HG03175 (cell line): ENCODE results near the gene CASP5.
"Not testable (repeated sequence)": the region's sequence is repeated elsewhere in the genome, so short reads cannot be mapped to it uniquely, and the experiment has no call there.

ENCODE experiments used
- ATAC-seq: cut with Tn5 transposase; IDR thresholded peaks from one replicate; pipeline ENCODE4 v1.9.1; 2021; ENCODE audit warnings: mild to moderate bottlenecking, moderate library complexity; ENCODE audit not compliant: unreplicated experiment

Gene CASP5

GRCh38 chr11:105034388-105034787 is 11.4 kb upstream of the CASP5 start:
- ATAC-seq = not testable (repeated sequence)

GRCh38 chr11:105033781-105034180 is 10.8 kb upstream of the CASP5 start:
- ATAC-seq = no peak

DNA sequence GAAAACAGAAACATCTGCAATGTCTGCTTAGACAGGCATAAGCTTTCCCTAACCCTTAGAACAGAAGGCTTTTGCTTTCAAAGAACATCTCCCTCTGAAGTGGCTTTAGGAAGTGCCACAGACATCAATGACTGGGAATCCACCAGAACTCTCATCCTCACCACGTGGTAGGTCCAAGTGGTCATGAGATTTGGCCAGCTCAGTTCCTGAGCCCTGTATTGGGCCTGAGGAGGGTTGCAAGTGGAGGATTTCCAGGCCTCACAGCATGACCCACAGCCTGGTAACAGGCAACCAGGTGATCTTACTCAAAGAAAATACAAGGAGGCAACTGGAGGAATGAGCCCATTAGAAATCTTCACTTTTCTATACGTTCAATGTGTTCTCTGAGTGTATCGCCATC is 10.4 kb upstream of the CASP5 start:
- no peak for ATAC-seq

GRCh38 chr11:105032495-105032894 is 9.5 kb upstream of the CASP5 start:
- ATAC-seq = no peak

DNA sequence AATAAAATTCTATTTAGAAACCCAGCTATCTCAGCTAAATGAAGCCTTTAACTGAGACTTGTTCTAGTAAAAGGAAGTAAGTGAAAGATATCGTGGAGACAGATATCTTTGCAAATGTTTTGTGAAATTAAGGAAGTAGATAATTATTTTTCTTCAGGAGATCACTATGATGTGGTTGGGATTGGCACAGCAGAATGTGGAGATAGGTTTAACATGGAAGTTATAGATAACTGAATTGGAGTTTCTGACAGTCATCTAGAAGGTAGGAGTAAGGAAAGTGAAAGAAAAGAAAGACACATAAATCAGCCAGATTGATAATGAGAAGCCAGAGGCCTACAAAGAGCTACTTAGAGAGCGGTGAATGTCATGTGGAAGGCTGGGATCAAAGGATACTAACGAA is 4.7 kb upstream of the CASP5 start:
- no peak for ATAC-seq

- ATAC-seq = no peak
Measured at GRCh38 chr11:105024394-105024793, 1.4 kb upstream of the CASP5 start.

DNA sequence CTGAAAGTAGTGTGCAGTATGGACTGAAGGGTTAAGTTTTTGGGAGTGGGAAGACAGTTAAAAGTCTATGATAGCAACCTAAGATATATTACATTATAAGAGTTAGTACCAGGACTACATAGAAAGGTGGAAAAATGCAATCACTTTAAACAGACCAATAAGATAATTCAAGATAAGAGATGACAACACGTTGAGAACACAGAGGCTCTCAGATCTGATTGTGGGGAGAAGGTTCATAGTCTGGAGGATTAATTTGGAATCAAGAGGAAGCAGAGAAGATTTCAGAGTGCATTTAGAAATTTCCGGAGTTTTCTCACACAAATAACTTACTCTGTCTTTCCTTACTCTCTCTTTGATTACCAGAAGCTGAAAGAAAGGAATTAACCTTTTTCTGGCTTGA is 441 bp downstream of the CASP5 start:
- no peak for ATAC-seq

GRCh38 chr11:105007463-105007862 is 15.5 kb downstream of the CASP5 start:
- no peak for ATAC-seq

- ATAC-seq = no peak
Measured at GRCh38 chr11:105005451-105005845, 17.5 kb downstream of the CASP5 start.

GRCh38 chr11:105004021-105004420 is 18.9 kb downstream of the CASP5 start:
- ATAC-seq = no peak

GRCh38 chr11:105003151-105003550 is 19.8 kb downstream of the CASP5 start:
- no peak for ATAC-seq

- ATAC-seq = peak; percentile 87
Measured at GRCh38 chr11:105000797-105001196, 22.2 kb downstream of the CASP5 start.

DNA sequence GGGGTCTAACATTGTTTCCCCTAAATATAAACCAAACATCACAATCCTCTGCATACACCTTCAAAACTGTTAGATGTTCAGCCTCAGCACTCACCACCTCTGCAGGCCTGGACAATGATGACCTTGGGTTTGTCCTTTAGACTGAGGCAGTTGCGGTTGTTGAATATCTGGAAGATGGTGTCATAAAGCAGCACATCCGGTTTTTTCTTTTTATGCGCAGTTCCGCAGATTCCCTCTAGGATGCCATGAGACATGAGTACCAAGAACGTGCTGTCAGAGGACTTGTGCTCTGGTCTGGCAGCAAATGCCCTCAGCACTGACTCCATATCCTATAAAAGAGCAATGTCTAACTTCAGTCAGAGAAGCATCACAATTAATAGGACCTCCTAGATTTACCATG is 22.8 kb downstream of the CASP5 start:
- ATAC-seq = no peak

GRCh38 chr11:104999721-105000120 is 23.2 kb downstream of the CASP5 start:
- ATAC-seq = no peak

DNA sequence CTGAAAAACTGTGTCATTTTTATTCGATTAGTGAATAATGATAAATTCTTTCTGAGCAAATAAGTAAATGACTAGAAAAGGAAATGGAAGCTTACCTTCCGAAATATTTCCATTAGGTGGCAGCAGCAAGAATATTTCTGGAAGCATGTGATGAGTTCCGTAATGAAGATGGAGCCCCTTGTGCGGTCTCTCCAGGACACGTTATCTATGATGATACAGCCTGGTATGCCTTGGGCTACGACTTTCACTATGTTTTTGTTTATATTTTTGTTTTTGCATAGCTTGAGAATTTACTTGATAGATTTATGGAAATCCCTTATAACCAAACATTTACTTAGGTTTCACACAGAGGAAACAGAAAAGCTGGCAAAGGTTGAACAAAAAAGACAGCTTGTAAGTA is 25.7 kb downstream of the CASP5 start:
- no peak for ATAC-seq

DNA sequence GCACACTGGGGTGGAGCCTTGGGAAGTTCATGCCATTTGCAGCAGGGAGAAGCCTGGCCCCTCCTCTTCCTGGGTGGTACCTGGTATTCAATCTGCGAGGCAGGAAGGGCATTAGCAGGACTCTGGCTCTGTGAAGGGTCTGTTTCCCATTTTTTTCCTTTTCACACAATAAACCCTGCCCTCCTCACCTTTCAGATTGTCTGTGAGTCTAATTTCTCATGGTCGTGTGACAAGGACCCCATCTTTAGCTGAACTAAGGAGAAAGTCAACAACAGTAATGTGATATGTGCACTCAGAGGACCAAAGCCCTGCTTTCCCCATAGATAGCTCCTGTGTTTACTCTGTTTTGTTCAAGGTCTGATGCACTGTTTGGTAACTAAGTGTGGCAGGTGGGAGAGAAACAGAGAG is 28.0 kb downstream of the CASP5 start:
- no peak for ATAC-seq

DNA sequence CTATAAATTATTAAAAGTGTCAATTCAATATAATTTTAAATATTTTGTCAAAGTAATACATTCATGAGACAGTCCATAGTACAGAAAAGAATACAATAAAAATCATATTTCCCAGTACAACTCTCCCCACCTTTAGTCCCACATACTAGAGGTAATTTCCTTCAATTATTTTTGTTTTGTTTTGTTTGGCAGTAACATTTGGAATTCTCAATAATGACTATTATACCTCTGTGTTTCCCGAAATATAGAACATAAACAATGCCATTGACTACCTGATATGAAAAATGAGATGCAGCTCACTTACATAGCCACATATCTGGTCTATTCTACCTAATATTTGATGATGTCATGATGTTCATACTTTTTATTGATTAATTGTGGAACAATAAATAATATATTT is 30.2 kb downstream of the CASP5 start:
- ATAC-seq = no peak

DNA sequence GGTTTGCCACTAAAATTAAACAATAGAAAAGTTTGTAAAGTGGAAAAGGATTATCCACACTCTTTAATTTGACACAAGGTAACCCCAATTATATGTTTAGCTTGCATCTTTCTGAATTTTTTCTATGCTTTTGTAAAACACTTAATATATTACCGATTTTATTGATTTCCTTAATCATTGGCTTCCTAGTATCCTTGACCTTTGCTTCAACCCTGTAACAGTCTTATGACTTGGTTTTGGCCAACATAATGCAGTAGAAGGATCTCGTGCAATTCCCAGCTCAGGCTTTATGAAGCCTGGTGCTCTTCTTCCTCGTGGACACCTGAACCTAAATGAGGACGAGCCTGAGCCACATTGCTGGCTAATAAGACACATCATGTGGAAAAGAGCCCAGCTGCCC is 31.0 kb downstream of the CASP5 start:
- ATAC-seq = no peak

- no peak for ATAC-seq
Measured at GRCh38 chr11:104984808-104985207, 38.2 kb downstream of the CASP5 start.

- no peak for ATAC-seq
Measured at GRCh38 chr11:104979839-104980238, 43.1 kb downstream of the CASP5 start.

DNA sequence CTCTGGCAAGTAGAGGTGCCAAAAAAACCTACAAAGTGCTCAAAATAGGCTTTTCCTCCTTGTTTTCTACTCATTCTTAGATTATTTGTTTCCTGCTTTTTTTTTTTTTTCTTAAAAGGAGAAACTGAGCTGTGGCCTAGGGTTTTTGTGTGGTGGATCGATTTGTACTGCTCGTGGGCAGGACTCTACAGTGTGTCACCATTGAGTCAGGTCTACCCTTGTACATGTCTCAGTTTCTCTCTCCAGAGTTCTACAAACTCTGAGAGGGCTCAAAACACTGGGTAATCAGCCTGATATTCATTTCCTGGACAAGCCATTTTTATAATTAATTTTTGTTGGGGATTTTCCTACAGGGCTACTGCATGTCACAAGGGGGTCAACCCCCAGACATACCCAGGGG is 49.4 kb downstream of the CASP5 start:
- ATAC-seq = no peak

- not testable (repeated sequence) for ATAC-seq
Measured at GRCh38 chr11:104972924-104973323, 50.0 kb downstream of the CASP5 start.

- ATAC-seq = no peak
Measured at GRCh38 chr11:104970756-104971155, 52.2 kb downstream of the CASP5 start.
